GM19455 (cell line): ENCODE results near the gene MXD4.

Experiments
- ATAC-seq: cut with Tn5 transposase; IDR thresholded peaks from one replicate; pipeline ENCODE4 v1.9.1; 2021; ENCODE audit not compliant: unreplicated experiment

Gene MXD4

DNA sequence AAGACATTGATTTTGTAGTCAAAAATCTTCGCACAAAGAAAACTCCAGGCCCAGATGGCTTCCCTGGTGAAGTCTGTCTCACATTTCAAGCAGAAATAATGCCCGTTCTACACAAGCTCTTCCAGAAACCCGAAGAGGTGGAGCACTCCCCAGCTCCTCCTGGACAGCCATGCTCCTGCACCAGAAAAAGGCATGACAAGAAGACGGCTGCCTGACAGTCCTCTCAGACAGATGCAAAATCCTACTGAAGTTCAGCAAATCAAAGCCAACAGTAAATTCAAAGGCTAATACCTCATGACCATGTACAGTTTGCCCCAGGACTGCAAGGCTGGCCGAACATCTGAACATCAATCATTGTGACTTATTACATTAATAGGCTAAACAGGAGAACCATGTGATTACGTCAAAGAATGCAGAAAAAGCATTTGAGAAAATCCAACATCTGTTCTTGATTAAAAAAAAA lies 30.8 kb upstream of the MXD4 start:
- no peak for ATAC-seq

DNA sequence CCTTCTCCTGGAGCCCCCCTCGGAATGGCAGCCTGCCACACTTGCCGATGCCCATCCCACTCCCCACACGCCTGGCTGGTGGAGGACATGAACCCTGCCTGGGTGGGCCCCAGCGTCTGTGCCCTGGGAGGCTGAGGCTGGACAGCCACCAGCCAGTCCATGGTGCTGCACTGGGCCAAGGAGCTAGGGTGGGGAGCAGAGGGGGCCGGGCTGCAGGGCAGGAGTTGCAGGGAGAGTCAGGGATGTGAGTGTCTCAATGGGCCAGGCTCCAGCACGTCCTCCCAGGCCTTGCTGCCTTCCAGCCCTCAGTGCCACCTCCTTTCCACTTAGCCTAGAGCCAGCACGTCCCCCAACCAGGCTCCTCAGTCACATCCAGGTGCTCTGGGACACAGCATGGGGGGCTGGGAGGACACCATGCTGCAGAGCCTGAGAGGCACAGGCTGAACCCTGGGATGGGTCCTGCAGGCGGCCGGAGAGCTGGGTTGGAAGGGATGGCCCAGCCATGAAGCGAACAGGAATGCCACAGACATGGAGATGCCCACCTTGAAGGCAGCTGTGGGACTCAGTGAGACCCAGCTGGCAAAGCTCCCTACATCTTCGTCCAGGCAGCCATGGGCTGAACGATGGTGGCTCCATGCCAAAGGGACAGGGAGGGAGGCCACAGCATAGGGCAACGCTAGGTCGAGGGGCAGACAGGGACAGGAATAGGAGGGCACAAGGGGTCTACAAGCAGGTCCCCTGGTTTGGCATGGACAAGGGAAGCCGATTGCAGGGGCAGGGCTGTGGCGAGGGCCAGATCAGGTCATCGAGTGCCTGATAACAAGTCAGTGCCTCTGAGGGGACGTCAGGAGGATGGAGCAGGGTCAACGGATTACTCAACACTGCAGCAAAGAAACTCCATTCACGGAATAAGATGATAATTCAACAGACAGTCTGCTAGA lies 30.1 kb upstream of the MXD4 start:
- ATAC-seq: no peak

DNA sequence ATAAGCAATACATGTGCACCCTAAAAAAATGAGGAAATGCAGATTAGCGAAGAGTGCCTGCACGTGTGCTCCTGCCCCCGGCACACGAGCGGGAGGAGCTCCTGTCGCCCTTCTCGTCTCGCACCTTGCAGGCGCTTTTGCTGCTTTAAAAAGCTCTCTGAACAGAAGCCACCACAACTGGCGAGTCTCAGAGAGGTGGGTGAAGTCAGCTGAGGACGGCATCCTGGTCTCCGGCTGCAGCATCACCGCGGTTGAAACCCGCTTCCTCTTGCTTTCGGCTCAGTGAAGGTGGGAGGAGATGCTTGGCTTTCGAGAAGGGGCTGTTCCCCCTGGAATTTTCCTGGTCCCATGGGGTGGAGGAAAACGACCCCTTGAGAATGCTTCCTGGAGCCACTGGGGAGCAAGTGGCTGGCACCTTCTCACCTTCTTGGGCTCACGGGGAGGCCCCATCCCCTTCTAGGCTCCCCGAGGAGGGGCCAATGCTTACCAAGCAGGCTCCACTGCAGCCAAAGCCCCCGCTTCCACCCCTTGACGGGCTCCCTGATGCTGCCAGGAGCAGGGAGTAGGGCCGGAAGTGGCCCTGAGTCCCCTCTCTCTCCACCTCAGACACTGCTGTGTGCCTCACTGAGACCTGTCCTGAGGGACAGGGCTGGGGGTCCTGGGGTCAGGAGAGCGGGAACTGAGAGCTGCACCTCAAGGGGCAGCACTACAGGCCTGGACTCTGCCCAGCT lies 29.2 kb upstream of the MXD4 start:
- no peak for ATAC-seq

DNA sequence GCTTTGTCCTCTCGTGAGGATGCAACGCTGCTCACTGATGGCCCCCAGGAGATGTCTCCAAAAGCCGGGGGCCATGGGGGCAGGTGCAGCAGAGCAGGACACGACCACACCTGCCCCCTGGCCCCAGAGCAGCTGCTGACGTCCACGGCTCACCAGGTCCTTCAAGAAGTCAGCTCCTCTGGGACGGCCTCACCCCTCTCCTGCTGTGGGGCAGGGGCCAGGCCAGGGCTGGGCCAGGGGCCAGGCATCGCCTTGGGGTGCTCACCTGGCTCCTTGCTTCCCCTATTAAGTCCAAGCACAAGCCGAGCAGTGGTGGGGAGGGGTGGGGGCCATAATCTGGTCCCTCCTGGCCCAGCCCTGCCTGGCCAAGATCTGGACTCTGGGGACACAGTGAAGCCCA lies 28.6 kb upstream of the MXD4 start:
- ATAC-seq: no peak

DNA sequence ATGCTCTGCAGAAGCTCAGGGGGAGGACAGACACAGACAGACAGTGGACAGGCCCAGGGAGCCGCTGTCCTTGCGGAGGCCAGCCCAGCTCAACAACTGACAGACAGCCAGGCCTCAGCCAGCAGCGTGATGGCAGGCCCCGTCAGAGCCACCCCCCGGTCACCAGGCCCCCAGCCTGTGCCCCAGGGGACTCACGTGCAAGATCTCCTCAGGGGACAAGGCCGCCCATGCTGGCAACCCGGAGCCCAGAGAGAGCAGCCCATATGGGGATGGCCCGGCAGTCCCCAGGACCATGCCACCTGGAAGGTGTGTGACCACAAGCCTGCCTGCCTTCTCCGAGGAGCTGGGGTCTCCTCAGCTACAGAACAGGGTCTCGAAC lies 28.0 kb upstream of the MXD4 start:
- ATAC-seq: no peak

DNA sequence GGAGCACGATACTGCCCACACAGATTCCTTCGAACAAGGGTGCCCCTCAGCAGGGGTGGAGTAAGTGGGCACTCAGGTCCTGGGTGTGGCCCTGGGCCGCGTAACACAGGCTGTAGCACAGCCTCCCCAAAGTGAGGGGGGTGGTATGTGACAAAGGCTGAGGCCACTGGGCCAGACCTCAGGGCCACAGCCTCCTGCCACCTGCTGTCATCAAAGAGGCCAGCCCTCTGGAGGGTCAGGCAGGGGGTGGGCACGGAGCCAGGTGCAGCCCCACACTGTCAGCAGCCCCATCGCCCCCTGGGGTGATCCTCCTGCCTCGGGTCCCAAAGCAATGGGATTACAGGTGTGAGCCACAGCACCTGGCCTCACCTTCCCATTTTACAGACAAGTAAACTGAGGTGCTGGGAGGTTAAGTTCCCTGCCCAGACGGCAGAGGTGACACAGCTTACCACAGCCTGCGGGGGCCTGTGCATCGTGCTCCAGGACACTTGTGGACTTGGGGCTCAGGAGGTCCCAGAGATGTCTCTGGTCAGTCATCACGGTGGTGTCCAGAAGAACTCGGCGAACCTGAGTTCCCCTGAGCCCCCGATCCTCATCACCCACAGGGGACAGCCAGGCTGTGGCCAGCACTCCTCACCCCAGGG lies 27.5 kb upstream of the MXD4 start:
- ATAC-seq: no peak

DNA sequence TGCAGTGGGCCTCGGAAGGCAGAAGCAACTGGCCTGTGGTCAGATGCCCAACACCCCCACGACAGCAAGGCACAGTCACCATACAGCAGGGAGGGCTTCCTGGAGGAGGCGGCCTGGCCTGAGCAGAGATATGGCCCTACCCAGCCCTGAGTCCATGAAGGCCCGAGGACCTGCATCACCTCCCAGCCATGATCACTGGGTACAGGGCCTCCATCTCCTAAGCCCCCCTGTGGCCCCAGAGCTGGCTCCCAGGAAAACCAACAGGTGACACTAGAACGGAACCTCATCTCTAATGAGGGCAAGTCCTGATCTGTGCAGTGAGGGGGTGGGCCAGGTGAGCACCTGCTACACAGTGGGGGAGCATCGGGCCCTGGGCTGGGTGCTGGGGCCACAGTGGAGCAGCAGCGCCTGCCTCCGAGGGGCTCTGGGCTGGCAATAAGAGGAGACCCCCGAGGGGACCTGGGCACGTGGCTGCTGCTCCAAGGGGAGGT lies 26.2 kb upstream of the MXD4 start:
- no peak for ATAC-seq

DNA sequence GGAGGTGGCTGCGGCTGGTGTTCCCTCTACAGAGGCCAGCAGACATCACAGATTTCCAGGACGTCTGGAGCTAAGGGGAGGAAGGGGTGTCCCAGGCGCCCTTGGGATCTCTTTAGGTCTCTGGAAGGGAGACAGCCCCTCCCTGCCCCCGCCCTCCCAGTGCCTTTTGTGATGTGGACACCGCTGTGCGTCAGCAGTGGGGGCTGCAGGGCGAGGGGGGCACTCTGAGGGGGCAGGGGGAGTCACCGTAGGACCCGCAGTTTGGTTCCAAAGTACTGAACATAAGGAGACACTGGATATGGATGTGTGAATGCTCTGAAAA lies 25.6 kb upstream of the MXD4 start:
- no peak for ATAC-seq

DNA sequence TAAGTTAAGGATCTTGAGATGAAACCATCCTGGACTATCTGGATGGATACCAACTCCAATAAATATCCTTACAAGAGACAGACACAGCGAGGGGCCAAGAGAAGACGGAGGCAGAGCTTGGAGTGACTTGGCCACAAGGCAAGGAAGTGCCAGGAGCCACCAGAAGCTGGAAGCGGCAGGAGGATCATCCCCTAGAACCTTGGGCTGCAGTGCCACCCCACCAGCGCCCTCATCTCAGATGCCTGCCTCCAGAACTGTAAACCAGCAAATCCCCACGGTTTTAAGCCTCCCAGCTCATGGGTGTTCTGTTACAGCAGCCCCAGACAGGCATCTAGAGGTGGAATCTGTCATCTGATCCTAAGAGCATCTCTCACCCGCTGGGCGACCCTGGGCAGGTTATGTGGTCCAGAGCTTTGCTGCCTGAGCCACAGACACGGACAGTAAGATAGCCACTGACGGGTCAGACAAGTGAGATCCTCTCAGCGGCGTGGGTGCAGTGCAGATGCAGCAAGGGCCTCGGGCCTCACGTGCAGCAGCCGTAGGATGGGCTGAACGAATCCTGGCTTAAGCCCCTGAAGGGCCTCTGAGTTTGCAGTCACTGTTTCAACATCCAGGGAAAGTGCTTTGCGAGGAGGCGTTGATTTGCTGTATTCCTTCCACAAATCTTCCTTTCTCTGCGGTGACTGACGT lies 25.1 kb upstream of the MXD4 start:
- no peak for ATAC-seq

DNA sequence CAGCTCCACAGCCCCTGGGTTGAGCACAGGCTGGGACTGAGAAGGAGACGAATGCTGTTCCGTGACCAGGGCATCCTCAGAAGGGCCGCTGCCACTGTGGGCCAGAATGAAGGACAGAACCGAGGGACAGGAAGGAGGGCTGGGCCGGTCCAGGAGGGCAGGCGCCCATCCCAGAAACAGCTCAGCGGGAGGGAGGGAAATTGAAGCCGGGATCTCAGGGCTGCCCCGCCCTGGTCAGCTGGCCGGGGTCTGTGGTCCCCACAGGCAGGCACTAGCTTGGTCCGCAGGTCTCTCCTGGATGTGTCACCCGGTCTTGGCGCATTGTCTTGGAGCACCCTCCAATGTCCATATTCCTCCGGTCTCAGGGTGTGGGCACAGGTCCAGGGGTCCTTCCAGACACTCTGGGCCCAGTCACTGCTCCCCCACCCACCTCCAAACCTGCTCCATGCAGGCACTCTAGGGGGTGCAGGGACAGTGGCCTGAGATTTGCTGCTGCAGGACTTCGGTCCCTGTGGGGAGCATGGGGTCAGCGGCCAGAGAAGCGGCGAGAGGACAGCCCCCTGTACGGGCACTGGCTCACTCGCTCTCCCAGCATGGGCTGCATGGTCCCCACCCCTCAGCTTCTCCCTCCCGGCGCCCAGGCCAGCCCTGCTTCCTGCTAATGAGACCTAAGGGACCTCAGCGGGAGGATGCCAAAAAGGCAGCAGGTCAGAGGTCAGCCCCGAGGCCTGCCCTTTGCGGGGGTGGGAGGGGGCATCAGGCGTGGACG lies 23.9 kb upstream of the MXD4 start:
- ATAC-seq: no peak

DNA sequence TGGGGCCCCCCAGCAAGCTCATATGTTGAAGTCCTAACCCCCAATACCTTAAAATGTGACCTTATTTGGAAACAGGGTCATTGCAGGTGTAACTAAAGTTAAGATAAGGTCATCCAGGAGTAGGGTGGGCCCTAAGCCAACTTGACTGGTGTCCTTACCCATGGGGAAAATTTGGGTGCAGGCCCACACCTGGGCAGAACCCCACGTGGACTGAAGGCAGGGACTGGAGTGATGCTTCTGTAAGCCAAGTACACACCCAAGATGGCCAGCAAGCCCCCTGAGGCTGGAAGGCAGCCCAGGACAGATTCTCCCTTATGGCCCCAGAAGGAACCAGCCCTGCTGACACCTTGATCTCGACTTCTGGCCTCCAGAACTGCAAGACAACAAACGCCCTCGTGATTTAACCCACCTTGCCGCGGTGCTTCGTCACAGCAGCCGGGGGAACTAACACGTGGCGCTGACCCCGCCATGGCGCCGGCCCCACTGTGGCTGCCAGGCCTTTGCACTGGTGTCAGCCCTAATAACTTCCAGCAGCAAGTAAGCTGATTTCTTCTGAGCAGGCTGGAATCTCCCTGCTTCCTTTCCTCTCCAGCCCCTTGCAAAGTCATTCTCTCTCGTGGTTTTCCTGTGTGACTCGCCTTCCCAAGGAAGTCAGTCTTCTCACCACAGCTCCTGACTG lies 23.2 kb upstream of the MXD4 start:
- ATAC-seq: no peak

DNA sequence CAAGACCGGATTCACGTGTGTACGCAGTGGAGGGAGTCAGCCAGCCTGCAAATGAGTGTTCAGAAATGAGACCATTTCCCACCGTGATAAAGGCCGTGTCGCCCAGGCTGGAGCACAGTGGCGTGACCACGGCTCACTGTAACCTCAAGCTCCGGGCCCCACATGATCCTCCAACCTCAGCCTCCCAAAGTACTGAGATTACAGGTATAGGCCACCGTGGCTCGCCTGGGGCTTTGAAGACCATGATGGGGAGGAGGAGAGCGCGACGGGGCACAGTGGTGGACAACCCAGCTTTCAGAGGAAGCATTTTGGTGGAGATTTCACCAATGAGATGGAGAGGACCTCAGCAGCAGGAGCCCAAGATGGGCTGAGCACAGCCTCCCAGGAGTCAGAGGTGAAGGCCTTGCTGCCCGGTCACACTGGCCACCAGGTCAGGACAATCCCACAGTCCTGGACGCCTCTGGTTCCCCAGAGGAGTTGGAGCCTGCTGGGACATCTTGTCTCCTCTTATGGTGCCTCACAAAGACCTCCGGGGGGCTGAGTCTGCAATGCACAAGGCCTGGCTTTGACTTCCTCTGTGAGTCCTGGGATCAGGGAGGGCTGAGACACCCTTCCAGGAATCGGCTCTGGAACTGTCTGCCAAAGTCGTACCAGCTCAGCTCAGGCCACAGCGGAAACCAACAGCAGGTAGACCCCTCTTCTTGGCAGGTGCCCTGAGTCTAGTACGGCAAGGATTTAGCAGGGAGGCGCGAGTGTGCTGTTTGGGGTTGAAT lies 22.4 kb upstream of the MXD4 start:
- no peak for ATAC-seq

DNA sequence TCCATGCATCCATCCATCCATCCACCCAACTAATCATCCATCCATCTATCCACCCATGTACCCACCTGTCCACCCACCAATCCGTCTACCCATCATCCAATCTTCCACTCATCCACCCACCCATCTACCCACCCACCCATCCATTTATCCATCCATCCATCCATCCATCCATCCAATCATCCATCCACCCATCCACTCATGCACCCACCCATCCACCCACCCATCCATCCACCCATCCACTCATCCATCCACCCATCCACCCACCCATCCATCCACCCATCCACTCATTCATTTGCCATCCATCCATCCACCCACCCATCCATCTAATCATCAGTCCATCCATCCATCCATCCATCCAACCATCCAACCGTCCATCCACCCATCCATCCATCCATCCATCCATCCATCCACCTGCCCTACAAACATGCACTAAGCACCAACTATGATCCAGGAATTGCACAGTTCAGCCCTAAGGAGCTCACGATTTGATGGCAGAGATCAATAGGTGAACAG lies 21.3 kb upstream of the MXD4 start:
- no peak for ATAC-seq

DNA sequence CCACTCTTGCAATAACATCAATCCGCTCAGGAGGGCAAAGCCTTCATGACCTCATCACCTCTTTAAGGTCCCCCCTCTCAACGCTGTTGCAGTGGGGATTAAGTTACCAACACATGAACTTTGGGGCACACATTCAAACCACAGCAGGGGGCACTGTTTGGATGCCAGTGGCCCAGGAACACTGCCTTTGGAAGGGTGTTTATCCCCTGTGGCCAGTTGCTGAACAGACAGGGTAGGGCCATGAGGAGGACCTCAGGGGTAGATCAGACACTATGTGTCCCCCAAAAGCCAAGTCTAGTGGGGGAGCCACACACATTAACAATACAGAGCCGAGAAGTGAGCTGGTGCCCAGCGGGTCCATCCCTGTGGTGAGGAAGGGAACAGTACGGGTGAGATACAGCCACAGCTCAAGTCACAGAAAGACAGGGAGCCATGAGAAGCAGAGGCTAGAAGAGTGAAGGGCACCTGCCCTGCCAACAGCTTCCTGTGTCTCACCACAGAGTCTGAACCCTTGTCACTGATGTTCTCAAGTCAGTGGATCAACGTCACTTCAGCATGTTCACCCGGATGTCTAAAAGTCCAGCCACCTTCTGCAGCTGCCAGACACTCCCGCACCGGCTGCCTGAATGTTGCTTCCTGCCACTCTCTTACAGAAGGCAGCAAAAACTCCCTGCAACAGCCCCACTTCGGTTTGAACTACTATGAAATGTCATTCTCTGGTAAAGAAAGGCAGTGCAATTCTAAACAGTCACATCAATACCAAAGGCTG lies 19.9 kb upstream of the MXD4 start:
- ATAC-seq: peak; percentile 69

DNA sequence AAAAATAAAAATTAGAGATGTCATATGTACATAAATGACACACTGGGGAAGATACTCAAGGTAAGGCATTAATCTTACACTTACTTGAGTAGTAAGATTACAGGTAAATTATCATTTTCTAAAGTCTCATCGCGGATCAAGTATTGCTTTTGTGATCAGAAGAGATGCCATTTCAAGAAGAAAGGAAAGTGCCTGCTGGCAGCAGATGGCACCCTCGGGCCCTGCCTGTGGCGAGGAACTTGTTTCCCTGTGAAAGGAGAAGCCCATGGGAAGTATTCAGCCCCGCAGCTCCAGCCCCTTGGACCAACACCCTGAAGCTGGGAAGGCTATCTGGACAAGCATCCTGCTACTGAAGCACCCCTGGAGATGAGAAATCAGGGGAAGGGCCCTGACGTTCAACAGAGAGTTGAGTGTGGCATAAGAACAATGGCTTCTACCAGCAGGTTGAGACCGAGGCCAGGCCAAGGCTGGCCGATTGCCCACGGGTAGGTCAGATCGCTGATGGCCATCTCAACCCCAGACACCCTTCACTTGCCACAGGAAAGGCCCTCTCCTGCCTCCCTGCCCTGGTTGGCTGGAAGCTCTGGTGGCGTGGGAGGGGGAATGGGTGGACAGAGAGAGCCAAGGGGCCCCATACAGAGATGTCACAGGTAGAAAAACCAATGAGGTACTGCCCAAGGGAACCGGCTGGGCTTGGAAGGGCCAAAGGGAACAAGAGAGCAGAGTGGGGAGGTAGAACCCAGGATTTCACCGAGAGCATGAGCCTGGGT lies 18.8 kb upstream of the MXD4 start:
- no peak for ATAC-seq

DNA sequence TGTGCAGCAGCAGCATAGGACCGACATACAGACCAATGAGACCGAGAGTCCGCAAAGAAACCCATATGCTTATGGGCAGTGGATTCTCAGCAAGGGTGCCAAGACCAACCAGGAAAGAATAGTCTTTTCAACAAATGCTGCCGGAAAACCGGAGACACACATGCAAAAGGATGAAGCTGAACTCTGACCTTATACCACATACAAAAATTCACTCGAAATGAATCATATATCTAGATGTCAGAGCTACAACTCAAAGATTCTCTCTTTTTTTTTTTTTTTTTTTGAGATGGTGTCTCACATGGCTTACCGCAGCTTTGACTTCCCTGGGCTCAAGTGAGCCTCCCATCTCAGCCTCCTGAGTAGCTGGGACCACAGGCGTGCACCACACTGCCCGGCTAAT lies 16.0 kb upstream of the MXD4 start:
- ATAC-seq: no peak

DNA sequence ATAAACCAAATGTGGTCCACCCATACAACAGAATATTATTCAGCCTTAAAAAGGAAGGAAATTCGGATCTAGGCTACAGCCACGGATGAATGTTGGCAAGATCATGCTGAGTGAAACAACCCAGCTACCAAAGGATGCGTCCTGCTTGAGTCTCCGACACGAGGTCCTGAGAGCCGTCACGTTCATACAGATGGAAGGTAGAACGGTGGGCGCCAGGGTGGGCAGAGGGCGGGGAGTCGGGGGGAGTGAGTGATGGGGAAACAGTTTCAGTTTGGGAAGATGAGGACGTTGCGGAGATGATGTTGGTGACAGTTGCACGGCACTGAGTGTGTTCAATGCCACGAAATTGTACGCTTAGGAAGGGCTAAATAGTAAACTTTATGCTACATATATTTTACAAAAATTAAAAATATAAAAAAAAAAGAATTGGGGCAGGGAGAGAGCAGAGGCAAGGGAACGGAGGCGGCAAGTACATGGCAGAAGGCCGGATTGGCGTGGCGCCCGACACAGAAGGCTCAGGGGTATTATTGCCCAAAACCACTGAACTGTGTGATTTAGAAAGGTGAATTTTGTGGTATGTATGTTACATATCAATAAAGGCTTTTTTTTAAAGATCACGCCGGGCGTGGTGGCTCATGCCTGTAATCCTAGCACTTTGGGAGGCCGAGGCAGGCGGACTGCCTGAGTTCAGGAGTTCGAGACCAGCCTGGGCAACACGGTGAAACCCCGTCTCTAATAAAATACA lies 14.8 kb upstream of the MXD4 start:
- no peak for ATAC-seq
